ENCODE data around the gene KRTAP12-3.

KRTAP12-3 gene

GRCh38 chr21:44702973-44703730 is 45.4 kb downstream of the KRTAP12-3 start:
- Histone ChIP-seq H3K4me2 (ENCODE audit: low read length) (no peak overlapping the region), H3K4me1 (ENCODE audit: insufficient read depth, low read length, severe bottlenecking) (no peaks in the 10 kb centered on the region)

GRCh38 chr21:44703731-44704635 is 46.3 kb downstream of the KRTAP12-3 start:
- Histone ChIP-seq H3K9ac (ENCODE audit: low read length) (no peak overlapping the region), H3K36me3 (ENCODE audit: insufficient read depth, low read length) (no peaks in the 10 kb centered on the region), H4K20me1 (ENCODE audit: insufficient read depth, low read length) (no peaks in the 10 kb centered on the region), H3K27ac (ENCODE audit: low read depth, low read length, poor library complexity, severe bottlenecking) (no peak overlapping the region), H3K4me2 (ENCODE audit: low read length) (no peak overlapping the region), H3K27me3 (ENCODE audit: insufficient read depth, low read length) (0 out of 2 replicates have a peak, but pooled peaks cover 4% of the 10 kb centered on the region), H3K79me2 (ENCODE audit: insufficient read depth, low read length) (no peaks in the 10 kb centered on the region), H3K9me3 (ENCODE audit: low read length) (no peaks in the 10 kb centered on the region), H3F3A (ENCODE audit: insufficient read depth, low read length) (no peaks in the 10 kb centered on the region), H2AFZ (ENCODE audit: low read length) (no peak overlapping the region), H3K4me1 (ENCODE audit: insufficient read depth, low read length, severe bottlenecking) (no peaks in the 10 kb centered on the region), H3K9me2 (ENCODE audit: low read depth, low read length) (no peaks in the 10 kb centered on the region), H3K4me3 (ENCODE audit: low read depth, low read length, poor library complexity, severe bottlenecking) (no peak overlapping the region)
- TF ChIP-seq EZH2 (IDR thresholded peaks at IDR 0.05; ENCODE audit: borderline replicate concordance, low read length) (no peak), CTCF (IDR thresholded peaks at IDR 0.05; ENCODE audit: low read length) (no peak)

More at GRCh38 chr21:44702973-44703730, 45.4 kb downstream of the KRTAP12-3 start:
- Histone ChIP-seq H2AFZ (ENCODE audit: low read length) (no peak overlapping the region), H3K9ac (ENCODE audit: low read length) (no peak overlapping the region), H3K27ac (ENCODE audit: low read depth, low read length, poor library complexity, severe bottlenecking) (no peak overlapping the region), H3K27me3 (ENCODE audit: insufficient read depth, low read length) (0 out of 2 replicates have a peak, but pooled peaks cover 4% of the 10 kb centered on the region), H3K36me3 (ENCODE audit: insufficient read depth, low read length) (no peaks in the 10 kb centered on the region), H4K20me1 (ENCODE audit: insufficient read depth, low read length) (no peaks in the 10 kb centered on the region), H3K79me2 (ENCODE audit: insufficient read depth, low read length) (no peaks in the 10 kb centered on the region), H3K9me2 (ENCODE audit: low read depth, low read length) (no peaks in the 10 kb centered on the region), H3K9me3 (ENCODE audit: low read length) (no peaks in the 10 kb centered on the region), H3K4me3 (ENCODE audit: low read depth, low read length, poor library complexity, severe bottlenecking) (no peak overlapping the region), H3F3A (ENCODE audit: insufficient read depth, low read length) (no peaks in the 10 kb centered on the region)
- TF ChIP-seq CTCF (IDR thresholded peaks at IDR 0.05; ENCODE audit: low read length) (no peak), EZH2 (IDR thresholded peaks at IDR 0.05; ENCODE audit: borderline replicate concordance, low read length) (no peak)

- Histone ChIP-seq H3K9ac (ENCODE audit: low read length) (no peak overlapping the region), H3K27me3 (ENCODE audit: insufficient read depth, low read length) (0 out of 2 replicates have a peak, but pooled peaks cover 4% of the 10 kb centered on the region), H3K4me1 (ENCODE audit: insufficient read depth, low read length, severe bottlenecking) (no peaks in the 10 kb centered on the region), H3K4me2 (ENCODE audit: low read length) (no peak overlapping the region), H3K27ac (ENCODE audit: low read depth, low read length, poor library complexity, severe bottlenecking) (no peak overlapping the region), H3F3A (ENCODE audit: insufficient read depth, low read length) (no peaks in the 10 kb centered on the region), H3K4me3 (ENCODE audit: low read depth, low read length, poor library complexity, severe bottlenecking) (no peak overlapping the region), H2AFZ (ENCODE audit: low read length) (no peak overlapping the region), H3K36me3 (ENCODE audit: insufficient read depth, low read length) (no peaks in the 10 kb centered on the region), H3K79me2 (ENCODE audit: insufficient read depth, low read length) (no peaks in the 10 kb centered on the region), H4K20me1 (ENCODE audit: insufficient read depth, low read length) (no peaks in the 10 kb centered on the region), H3K9me3 (ENCODE audit: low read length) (no peaks in the 10 kb centered on the region), H3K9me2 (ENCODE audit: low read depth, low read length) (no peaks in the 10 kb centered on the region)
- TF ChIP-seq CTCF (IDR thresholded peaks at IDR 0.05; ENCODE audit: low read length), result no peak
- no peak for TF ChIP-seq EZH2 (IDR thresholded peaks at IDR 0.05; ENCODE audit: borderline replicate concordance, low read length)
These were observed 46.9 kb downstream of the KRTAP12-3 start for GRCh38 chr21:44704636-44705001.
